HL-60 (cell line): ENCODE results near the gene HSPA1A.

Experiments used
- DNase-seq, 2 experiments: peaks; one replicate each; pipeline ENCODE4 v3.0.0-alpha.2; 2010 to 2020; ENCODE audit warnings: low read depth in 1 of 2, low spot score in 1 of 2
- H3K27ac ChIP-seq: fragments of 250-450 bp; sonication (Bioruptor Pico); replicated peaks from 2 replicates; pipeline ENCODE4 v1.5.1; 2020; ENCODE audit warnings: mild to moderate bottlenecking, moderate library complexity
- H3K27me3 ChIP-seq: fragments of 250-450 bp; sonication (Bioruptor Pico); 2 replicates; pipeline ENCODE4 v1.5.1; 2021; ENCODE audit warnings: mild to moderate bottlenecking, moderate library complexity; ENCODE audit not compliant: insufficient read depth, poor library complexity, severe bottlenecking
- H3K4me3 ChIP-seq: replicated peaks from 2 replicates; pipeline ENCODE4 v1.5.1; 2011; ENCODE audit warnings: mild to moderate bottlenecking, control low read depth, low read length; ENCODE audit not compliant: insufficient read depth
- GABPA ChIP-seq: IDR thresholded peaks from 2 replicates; pipeline ENCODE4 v1.6.1; 2012; ENCODE audit warnings: low read depth
- POLR2AphosphoS5 ChIP-seq: IDR thresholded peaks from 2 replicates; pipeline ENCODE4 v1.6.1; 2012; ENCODE audit warnings: low read depth
- SPI1 ChIP-seq: IDR thresholded peaks from 2 replicates; pipeline ENCODE4 v1.6.1; 2012; ENCODE audit warnings: low read depth, mild to moderate bottlenecking, borderline replicate concordance
- TF ChIP-seq, protein P1 (sequence below): IDR thresholded peaks from one replicate; pipeline ENCODE4 v1.5.1; 2011; ENCODE audit warnings: low read length, control low read depth, inconsistent platforms; ENCODE audit not compliant: insufficient read depth
- TF ChIP-seq, protein P2 (sequence below): IDR thresholded peaks from 2 replicates; pipeline ENCODE4 v1.6.1; 2012; ENCODE audit warnings: low read depth; ENCODE audit not compliant: insufficient replicate concordance

The HSPA1A gene

DNA sequence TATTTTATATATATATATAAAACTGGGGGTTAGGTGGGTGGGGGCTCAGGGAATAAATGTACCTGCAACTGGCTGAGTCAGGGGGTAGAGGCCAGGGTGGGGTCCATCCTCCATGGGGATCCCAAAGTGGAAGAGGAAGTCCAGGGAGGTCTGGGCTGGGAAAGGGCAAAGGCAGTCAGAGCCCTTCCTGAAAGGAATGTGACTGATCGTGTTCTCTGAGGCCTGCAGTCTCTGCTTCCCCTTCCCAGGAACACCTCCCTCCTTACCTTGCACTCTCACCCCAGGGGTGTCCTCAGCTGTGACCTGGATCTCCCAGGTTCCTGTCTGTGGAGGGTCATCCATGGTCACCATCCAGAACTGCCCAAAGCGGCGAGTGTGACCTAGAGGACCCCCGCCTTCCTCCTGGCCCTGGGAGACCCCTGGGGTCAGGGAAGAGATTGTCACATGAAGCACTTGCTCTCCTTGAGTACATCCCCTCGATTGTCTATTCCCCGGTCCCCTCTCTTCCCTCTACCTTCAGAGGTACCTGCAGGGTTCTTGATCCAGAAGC lies 48.2 kb upstream of the HSPA1A start:
- no peak for DNase-seq

DNA sequence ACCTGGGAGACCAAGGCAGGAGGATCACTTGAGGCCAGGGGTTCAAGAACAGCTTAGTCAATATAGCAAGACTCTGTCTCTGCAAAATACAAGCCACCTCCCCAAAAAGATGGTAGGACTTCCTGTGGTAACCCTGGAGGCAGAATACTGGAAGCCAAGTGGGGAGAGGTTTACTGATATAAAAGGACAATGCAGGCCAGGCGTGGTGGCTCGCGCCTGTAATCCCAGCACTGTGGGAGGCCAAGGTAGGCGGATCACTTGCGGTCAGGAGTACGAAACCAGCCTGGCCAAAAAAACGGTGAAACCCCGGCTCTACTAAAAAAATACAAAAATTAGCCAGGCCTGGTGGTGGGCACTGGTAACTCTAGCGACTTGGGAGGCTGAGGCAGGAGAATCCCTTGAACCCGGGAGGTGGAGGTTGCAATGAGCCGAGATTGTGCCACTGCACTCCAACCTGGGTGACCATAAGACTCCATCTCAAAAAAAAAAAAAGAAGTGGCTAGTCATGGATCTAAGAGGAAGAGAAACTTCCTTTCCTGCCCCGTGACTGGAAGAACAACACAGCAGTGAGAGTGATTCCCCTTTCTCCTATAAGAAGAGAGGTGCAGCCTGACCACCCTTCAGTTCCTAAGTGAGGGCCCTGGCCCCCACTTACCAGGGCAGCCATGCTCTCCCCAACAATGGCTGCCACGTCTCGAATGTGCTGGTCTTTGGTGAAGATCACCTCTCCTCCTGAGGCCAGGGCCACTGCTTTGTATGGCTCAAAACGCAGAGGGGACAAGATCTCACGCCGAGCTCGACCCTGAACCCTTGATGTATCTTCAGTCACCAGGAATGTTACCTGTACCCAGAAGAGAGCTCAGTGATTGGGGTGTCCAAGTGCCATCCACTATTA lies 46.7 kb upstream of the HSPA1A start:
- Histone ChIP-seq H3K4me3 (no peak overlapping the region), H3K27ac (peak overlapping the region; percentile 41), H3K27me3 (no peaks in the 10 kb centered on the region)
- DNase-seq = peak; percentile 14 to 45
- TF ChIP-seq SPI1 = peak; percentile 57; the same call in 1 of the 2 replicates
- TF ChIP-seq, protein P1, sequence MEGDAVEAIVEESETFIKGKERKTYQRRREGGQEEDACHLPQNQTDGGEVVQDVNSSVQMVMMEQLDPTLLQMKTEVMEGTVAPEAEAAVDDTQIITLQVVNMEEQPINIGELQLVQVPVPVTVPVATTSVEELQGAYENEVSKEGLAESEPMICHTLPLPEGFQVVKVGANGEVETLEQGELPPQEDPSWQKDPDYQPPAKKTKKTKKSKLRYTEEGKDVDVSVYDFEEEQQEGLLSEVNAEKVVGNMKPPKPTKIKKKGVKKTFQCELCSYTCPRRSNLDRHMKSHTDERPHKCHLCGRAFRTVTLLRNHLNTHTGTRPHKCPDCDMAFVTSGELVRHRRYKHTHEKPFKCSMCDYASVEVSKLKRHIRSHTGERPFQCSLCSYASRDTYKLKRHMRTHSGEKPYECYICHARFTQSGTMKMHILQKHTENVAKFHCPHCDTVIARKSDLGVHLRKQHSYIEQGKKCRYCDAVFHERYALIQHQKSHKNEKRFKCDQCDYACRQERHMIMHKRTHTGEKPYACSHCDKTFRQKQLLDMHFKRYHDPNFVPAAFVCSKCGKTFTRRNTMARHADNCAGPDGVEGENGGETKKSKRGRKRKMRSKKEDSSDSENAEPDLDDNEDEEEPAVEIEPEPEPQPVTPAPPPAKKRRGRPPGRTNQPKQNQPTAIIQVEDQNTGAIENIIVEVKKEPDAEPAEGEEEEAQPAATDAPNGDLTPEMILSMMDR = no peak

More for the DNA sequence above, 48.2 kb upstream of the HSPA1A start:
- H3K4me3 ChIP-seq = no peak overlapping the region
- TF ChIP-seq, protein P1 = no peak
- TF ChIP-seq, protein P2, sequence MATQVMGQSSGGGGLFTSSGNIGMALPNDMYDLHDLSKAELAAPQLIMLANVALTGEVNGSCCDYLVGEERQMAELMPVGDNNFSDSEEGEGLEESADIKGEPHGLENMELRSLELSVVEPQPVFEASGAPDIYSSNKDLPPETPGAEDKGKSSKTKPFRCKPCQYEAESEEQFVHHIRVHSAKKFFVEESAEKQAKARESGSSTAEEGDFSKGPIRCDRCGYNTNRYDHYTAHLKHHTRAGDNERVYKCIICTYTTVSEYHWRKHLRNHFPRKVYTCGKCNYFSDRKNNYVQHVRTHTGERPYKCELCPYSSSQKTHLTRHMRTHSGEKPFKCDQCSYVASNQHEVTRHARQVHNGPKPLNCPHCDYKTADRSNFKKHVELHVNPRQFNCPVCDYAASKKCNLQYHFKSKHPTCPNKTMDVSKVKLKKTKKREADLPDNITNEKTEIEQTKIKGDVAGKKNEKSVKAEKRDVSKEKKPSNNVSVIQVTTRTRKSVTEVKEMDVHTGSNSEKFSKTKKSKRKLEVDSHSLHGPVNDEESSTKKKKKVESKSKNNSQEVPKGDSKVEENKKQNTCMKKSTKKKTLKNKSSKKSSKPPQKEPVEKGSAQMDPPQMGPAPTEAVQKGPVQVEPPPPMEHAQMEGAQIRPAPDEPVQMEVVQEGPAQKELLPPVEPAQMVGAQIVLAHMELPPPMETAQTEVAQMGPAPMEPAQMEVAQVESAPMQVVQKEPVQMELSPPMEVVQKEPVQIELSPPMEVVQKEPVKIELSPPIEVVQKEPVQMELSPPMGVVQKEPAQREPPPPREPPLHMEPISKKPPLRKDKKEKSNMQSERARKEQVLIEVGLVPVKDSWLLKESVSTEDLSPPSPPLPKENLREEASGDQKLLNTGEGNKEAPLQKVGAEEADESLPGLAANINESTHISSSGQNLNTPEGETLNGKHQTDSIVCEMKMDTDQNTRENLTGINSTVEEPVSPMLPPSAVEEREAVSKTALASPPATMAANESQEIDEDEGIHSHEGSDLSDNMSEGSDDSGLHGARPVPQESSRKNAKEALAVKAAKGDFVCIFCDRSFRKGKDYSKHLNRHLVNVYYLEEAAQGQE = no peak
- TF ChIP-seq POLR2AphosphoS5 (no peak), SPI1 (no peak), GABPA (no peak)
- no peaks in the 10 kb centered on the region for H3K27me3 ChIP-seq
- H3K27ac ChIP-seq = no peak overlapping the region

DNA sequence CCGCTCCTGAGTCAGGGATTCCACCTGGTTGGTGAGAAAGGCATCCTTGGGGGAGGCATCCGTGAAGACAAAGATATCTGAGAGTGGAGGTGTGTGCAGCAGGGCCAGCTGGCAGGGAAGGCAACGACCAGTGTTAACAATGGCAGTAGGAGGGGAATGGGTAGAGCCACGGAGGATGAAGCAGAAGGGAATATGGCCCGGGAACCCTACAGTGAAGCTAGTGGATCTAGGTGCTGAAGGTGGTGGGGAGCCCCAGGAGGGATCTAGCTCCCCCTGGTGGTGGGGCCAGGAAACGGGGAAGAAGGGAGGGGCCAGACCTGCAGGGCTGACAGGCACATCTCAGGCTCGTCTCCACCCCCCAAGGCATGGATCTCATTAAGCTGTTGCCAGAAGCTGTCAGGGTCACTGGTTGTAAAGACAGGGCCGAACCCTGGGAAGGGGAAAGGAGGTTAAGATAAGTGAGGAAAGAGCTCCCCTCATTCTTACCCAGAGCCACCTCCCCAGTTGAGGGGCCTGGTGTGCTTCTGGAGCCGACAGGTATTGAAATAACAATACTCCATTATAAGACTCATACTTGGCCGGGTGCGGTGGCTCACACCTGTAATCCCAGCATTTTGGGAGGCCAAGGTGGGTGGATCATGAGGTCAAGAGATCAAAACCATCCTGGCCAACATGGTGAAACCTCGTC lies 45.5 kb upstream of the HSPA1A start:
- TF ChIP-seq, protein P1 = peak; percentile 93
- TF ChIP-seq POLR2AphosphoS5 (no peak), SPI1 (no peak)
- Histone ChIP-seq H3K27ac (no peak overlapping the region), H3K4me3 (no peak overlapping the region), H3K27me3 (no peaks in the 10 kb centered on the region)
- DNase-seq = peak; percentile 73 to 90

DNA sequence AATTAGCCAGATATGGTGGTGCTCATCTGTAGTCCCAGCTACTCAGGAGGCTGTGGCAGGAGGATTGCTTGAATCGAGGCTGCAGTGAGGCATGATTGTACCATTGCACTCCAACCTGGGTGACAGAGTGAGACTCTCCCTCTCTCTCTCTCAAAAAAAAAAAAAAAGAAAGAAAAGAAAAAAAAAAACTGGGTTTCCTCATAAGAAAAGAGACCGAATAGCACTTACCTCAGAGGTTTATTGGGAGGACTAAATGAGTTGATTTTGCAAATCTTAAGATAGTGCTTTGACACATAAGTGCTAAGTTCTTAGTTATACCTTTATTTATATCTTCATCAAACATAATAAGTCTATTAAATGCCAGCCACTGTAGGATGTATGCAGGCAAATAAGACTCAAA lies 44.5 kb upstream of the HSPA1A start:
- Histone ChIP-seq H3K27ac (no peak overlapping the region), H3K27me3 (no peaks in the 10 kb centered on the region), H3K4me3 (no peak overlapping the region)
- TF ChIP-seq, protein P1 = no peak
- TF ChIP-seq SPI1 = no peak
- TF ChIP-seq POLR2AphosphoS5 = no peak
- TF ChIP-seq, protein P2 = no peak
- no peak for DNase-seq
